GM23248 (cell line): ENCODE data around the gene PTPN1.

Source experiments
- EZH2 ChIP-seq: fragments of 200-600 bp; sonication (generic); IDR thresholded peaks from 2 replicates; pipeline ENCODE4 v1.6.1; 2018; ENCODE audit warnings: antibody characterized with exemption, mild to moderate bottlenecking; ENCODE audit not compliant: insufficient read depth, poor library complexity, severe bottlenecking
- EZH2phosphoT487 ChIP-seq: fragments of 200-600 bp; sonication (generic); IDR thresholded peaks from 2 replicates; pipeline ENCODE4 v1.6.1; 2018; ENCODE audit warnings: antibody characterized with exemption, moderate library complexity, mild to moderate bottlenecking, low read depth; ENCODE audit not compliant: insufficient read depth

GRCh38 chr20:50515471-50516106 is 5.4 kb downstream of the PTPN1 start:
- TF ChIP-seq EZH2phosphoT487 (no peak), EZH2 (no peak)
